Muscle layer of colon (tissue), 2 donors: Measurements from ENCODE around the gene FBN1.

Experiments used
- H3K27ac ChIP-seq: one replicate; pipeline ENCODE4 v1.7.0; 2013; ENCODE audit warnings: low read depth, mild to moderate bottlenecking, low read length, moderate library complexity
- H3K27me3 ChIP-seq, 2 donors: one replicate each; pipeline ENCODE4 v1.7.0; 2013; ENCODE audit warnings: low read length in 2 of 2, mild to moderate bottlenecking in 2 of 2; ENCODE audit not compliant: insufficient read depth in 2 of 2, control insufficient read depth in 1 of 2
- H3K36me3 ChIP-seq: one replicate; pipeline ENCODE4 v1.7.0; 2013; ENCODE audit warnings: mild to moderate bottlenecking, low read length; ENCODE audit not compliant: insufficient read depth
- H3K4me1 ChIP-seq: one replicate; pipeline ENCODE4 v1.7.0; 2013; ENCODE audit warnings: mild to moderate bottlenecking, low read length; ENCODE audit not compliant: insufficient read depth
- H3K4me3 ChIP-seq, 2 donors: one replicate each; pipeline ENCODE4 v1.7.0; 2013; ENCODE audit warnings: low read length in 2 of 2, low read depth in 1 of 2, mild to moderate bottlenecking in 1 of 2, moderate library complexity in 1 of 2
- H3K9ac ChIP-seq: one replicate; pipeline ENCODE4 v1.7.0; 2013; ENCODE audit warnings: low read length
- H3K9me3 ChIP-seq: one replicate; pipeline ENCODE4 v1.7.0; 2013; ENCODE audit warnings: mild to moderate bottlenecking, low read length
- donor health status: abdominal sarcoma.
- donor health status: Adenocarcinoma of cecum.

FBN1 gene

DNA sequence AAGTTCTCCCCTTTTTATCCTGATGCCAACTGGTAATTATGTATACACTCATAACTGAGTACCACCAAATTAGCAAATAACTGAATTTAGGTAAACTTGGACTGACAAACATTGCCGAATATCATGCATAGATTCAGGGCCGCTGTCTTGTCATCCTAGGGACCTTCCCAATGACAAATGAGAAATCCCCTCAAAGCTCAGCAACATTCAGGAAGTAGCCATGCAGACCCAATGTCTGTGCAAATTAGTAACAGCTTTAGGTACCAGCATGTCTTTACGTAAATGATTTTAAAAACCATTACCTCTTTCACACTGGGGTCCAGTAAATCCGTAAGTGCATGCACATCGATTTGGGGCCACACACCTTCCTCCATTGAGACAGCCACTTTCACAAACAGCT, 49.5 kb downstream of the FBN1 start:
- Histone ChIP-seq H3K9me3 (no peaks in the 10 kb centered on the region), H3K36me3 (peaks cover 14% of the 10 kb centered on the region), H3K4me1 (no peaks in the 10 kb centered on the region), H3K9ac (no peak overlapping the region), H3K27ac (no peak overlapping the region), H3K27me3 (no peaks in the 10 kb centered on the region), H3K4me3 (no peak overlapping the region)

DNA sequence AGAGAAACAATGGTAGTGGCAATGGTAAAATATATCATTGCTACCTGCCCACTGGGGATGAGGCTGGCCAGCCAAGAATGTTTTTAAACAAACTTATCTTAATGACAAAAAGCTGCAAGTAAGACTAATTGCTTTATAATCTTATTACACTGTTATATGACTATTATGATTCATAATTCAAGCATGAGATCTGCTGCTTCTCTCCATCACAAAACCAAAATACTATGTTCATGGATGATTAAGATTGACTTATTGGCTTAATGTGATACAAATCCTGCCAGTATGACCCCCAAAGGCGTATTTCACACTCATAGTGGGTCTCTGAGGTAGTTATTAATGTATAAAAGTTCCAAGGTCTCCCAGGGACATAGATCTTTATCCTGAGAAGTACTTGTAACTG, 52.6 kb downstream of the FBN1 start:
- no peak overlapping the region for H3K4me3 ChIP-seq
- H3K9me3 ChIP-seq, result no peaks in the 10 kb centered on the region
- no peaks in the 10 kb centered on the region for H3K27me3 ChIP-seq
- no peak overlapping the region for H3K9ac ChIP-seq
- H3K36me3 ChIP-seq, result peaks cover 9% of the 10 kb centered on the region
- H3K27ac ChIP-seq, result no peak overlapping the region
- H3K4me1 ChIP-seq, result no peaks in the 10 kb centered on the region

DNA sequence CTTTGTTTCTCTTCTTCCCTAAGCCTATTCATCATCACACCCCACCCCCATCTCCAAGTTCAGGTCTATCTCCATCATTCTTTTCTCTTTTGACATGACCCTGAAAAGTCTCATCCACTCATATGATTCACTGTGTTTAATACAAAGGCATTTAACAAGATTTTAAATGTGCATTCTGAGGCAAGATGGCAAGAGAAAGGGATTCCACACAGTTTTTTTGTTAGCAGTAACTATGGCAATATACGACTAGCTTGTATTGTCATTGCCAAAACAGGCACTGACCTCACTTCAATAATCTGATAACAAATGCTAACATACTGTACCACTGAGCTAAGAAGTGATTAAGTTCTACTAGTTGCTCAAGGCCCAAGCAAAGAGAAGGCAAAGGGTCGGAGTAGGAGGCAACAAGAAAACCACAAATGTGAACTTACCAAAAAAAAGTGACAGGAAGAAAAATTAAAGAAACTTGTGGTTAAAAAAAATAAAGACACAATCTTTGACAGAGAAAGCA, 53.2 kb downstream of the FBN1 start:
- Histone ChIP-seq H3K4me3 (no peak overlapping the region), H3K36me3 (peaks cover 3% of the 10 kb centered on the region), H3K27ac (no peak overlapping the region), H3K27me3 (no peaks in the 10 kb centered on the region), H3K4me1 (no peaks in the 10 kb centered on the region), H3K9ac (no peak overlapping the region), H3K9me3 (no peaks in the 10 kb centered on the region)

DNA sequence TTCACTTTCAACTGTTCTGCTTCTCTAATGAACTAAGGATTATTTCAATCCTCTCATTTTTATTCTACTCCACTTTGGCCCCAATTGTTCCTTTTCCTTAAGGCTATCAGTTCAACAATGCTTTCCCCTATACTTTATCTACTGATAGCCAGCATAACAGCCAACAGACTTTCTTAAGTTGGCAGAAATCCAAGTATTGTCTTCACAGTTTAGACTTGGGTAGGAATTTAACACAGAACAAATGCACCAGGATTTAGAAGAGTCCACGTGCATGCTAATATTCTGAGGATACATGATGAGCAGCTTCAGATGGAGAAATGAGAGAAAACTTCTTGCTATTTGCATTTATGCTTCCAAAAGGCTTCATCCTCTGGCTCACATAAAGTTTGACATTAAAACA, 54.8 kb downstream of the FBN1 start:
- Histone ChIP-seq H3K36me3 (no peaks in the 10 kb centered on the region), H3K9me3 (no peaks in the 10 kb centered on the region), H3K4me3 (no peak overlapping the region), H3K9ac (no peak overlapping the region), H3K4me1 (no peaks in the 10 kb centered on the region), H3K27me3 (no peaks in the 10 kb centered on the region), H3K27ac (no peak overlapping the region)

DNA sequence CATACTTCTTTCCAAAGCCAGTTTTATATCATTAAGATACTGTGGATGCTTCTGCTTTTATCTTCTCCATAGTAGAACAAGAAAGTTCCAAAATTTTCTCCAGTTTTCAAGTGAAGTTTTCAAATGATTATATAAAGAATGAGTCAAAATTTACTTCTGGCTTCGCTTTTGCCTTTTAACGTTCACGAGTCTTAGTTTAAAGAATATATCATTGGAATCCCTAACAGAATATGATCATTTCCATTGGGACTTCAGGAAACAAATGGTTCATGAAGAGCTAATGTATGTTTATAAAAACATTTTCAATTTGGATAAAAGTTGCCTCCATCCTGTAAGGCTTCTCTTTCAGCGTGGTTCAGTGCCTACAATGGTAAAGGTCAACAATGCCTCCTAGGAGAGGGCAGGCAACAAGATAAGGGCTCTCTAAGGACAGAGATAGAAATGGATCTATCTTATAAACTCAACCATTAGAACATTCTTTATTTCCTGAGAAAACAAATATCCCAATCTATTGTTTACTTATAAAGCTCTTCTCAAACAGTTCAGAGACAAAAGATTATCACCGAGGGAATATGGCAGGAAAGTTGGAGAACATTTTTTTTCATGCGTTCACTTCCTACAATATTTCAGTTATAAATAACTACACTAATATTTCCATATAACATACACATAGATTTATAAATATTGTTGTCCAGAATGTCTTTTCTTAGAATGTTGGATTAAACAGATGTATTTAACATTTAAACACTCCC, 60.5 kb downstream of the FBN1 start:
- no peaks in the 10 kb centered on the region for H3K36me3 ChIP-seq
- no peak overlapping the region for H3K27ac ChIP-seq
- H3K27me3 ChIP-seq, result no peaks in the 10 kb centered on the region
- peaks cover 11% of the 10 kb centered on the region for H3K4me1 ChIP-seq
- H3K9me3 ChIP-seq, result no peaks in the 10 kb centered on the region
- H3K4me3 ChIP-seq, result no peak overlapping the region
- H3K9ac ChIP-seq, result no peak overlapping the region

DNA sequence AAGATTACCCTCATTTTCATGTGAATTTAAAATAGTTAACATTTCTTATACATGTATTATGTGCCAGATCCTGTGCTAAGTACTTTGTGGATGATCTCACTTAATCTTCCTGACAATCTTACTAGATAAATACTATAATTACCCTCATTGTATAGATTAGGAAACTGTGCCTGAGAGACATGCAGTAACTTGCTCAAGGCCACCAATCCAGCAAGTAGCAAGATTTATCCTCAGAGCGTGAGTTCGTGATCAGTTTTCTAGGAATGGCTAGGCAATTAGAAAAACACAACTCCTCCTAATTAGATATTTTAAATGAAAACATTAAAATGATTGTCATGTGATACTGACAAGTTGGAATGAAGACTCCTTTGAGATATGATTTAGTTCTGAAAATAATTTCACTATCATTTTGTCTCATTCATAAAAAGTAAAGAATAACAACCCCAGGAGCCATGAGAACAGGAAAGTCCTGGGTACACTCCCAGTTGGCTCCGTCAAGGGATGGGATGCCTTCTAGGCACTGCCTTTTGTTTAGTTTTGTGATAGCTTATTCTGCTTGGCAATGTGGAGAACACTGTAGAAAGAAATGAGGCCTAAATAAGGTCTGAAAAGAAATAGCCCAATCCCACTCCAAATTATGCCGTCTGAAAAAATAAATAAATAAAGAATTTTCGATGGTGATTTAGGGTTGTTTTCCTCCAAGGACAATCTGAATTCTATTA, 61.3 kb downstream of the FBN1 start:
- Histone ChIP-seq H3K9ac (no peak overlapping the region), H3K4me3 (no peak overlapping the region), H3K27me3 (no peaks in the 10 kb centered on the region), H3K27ac (no peak overlapping the region), H3K36me3 (no peaks in the 10 kb centered on the region), H3K9me3 (no peaks in the 10 kb centered on the region), H3K4me1 (peaks cover 11% of the 10 kb centered on the region)

DNA sequence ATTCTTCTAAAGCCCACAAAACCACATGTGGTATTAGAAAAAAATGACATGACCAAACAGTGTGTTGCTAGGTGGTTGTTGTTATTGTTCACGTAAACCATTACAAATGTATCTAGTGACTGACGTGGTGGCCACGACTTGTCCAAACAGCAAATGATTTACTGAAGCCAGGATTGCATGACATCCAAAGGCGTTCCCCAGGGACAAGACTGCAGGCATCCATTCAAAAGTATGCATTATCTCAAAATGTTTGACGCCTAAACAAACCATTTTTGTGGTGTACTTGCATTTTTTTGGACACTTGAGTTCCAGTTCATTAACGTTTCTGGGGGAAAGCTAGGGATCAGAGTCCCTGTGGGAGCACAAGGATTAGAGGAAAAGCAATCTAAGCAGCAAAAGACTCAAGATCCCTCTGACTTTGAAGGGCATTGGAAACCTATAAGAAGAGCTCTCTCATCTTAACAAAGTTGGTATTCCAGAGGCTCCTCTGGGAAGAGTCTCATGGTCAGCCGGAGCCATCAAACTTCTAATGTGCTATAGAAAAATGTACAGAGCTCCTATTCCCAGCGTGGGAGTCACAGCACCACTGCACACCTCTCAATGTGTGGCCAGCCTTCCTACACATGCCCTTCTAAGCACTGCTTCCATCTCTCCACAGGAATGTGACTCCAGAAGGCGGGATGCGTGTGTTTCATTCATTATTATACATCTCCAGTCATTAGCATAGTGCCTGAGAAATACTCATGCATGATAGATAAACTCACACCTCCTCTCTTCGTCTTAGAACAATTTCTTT, 62.9 kb downstream of the FBN1 start:
- Histone ChIP-seq H3K27me3 (no peaks in the 10 kb centered on the region), H3K36me3 (no peaks in the 10 kb centered on the region), H3K4me1 (peaks cover 11% of the 10 kb centered on the region), H3K9me3 (no peaks in the 10 kb centered on the region), H3K27ac (no peak overlapping the region), H3K9ac (no peak overlapping the region), H3K4me3 (no peak overlapping the region)

DNA sequence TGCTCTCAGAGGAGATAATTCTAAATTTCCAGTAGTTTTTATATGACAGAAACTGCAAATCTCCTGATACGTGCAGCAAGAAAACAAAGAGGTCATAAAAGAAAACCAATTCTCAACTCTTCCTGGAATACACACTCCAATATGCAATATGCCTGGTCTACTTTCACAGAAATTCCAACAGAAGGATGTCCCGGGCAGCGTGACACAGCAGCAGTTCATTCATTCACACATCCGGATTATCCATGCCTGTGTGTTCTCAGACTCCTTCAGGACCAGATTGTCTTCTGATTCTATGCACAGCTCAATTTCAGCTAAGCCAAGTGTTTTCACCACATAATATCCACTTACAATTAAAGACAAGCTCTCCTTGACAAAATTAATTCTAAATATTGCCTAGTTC, 64.3 kb downstream of the FBN1 start:
- H3K4me1 ChIP-seq, result peaks cover 11% of the 10 kb centered on the region
- H3K4me3 ChIP-seq, result no peak overlapping the region
- H3K27me3 ChIP-seq, result no peaks in the 10 kb centered on the region
- H3K36me3 ChIP-seq, result no peaks in the 10 kb centered on the region
- H3K9ac ChIP-seq, result no peak overlapping the region
- no peaks in the 10 kb centered on the region for H3K9me3 ChIP-seq
- H3K27ac ChIP-seq, result no peak overlapping the region

DNA sequence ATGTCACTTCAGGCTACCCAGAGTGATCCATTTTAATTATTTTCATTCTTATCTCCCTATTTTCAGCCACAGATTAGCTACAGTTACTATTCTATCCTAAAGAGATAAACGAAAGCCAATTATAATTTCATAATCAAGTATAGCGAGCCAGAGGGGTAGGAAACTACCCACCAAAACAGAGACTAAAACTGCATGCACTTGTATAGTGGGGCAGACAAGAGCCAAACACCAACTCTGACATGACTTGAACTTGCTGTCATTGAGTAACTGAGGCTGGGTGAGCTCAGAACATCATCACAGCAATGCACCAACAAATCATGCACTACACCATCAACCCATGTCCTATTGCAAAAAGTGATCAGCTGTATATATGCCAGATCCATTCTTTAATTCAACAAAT, 64.8 kb downstream of the FBN1 start:
- H3K4me3 ChIP-seq, result no peak overlapping the region
- H3K27me3 ChIP-seq, result no peaks in the 10 kb centered on the region
- H3K9me3 ChIP-seq, result no peaks in the 10 kb centered on the region
- H3K9ac ChIP-seq, result no peak overlapping the region
- no peak overlapping the region for H3K27ac ChIP-seq
- no peaks in the 10 kb centered on the region for H3K36me3 ChIP-seq
- H3K4me1 ChIP-seq, result peaks cover 11% of the 10 kb centered on the region

DNA sequence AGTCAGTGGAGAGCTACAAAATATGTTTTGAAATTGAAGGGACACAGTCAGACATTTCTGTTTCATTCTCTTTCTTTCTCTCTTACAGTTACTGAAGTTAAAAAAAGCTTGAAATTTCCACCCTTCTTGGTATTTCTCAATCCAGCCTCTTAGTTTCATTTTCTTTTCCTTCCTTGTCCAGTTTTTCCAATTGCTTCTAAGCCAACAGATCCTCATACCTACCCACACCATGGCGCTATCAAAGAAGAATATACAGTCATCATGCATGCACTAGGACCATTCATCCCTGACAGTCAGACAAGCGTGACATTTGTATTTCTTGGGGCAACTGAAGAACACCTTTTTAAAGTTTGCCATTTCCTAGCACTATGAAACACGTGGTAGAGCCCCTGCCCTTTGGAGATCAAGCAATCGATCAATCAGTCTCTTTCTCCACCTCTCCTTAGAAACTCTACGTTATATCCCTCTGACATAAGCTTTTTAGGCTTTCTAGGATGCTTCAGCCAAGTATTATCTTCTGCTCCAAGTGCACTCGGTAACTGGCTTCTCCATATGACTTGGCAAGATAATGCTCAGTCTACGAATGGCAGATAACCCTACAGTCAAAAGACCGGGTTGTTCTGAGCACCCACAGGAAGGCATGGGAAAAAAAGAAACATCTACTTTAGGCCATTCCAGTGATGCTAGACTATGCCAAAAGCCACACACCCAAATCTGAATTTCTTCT, 65.4 kb downstream of the FBN1 start:
- H3K27ac ChIP-seq, result no peak overlapping the region
- H3K9me3 ChIP-seq, result no peaks in the 10 kb centered on the region
- H3K4me3 ChIP-seq, result no peak overlapping the region
- H3K36me3 ChIP-seq, result no peaks in the 10 kb centered on the region
- H3K9ac ChIP-seq, result no peak overlapping the region
- no peaks in the 10 kb centered on the region for H3K27me3 ChIP-seq
- H3K4me1 ChIP-seq, result peaks cover 11% of the 10 kb centered on the region

DNA sequence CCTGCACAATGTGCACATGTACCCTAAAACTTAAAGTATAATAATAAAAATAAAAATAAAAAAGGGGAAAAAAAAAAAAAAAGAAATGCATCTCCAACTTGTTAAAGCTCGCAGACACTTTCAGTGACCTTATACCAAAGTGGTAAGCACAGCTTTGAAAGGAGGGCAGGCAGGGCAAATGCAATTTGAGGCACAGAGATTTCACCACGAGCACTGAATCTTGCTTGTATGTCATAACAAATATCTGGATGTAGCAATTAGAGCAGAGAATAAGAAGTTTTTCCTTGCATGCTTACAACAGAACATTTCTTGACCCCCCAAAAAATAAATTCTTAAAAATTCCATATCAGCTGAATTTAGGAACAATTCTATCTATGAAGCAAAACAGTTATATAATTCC, 66.5 kb downstream of the FBN1 start:
- Histone ChIP-seq H3K27me3 (no peaks in the 10 kb centered on the region), H3K27ac (no peak overlapping the region), H3K4me1 (peaks cover 11% of the 10 kb centered on the region), H3K9me3 (no peaks in the 10 kb centered on the region), H3K4me3 (no peak overlapping the region), H3K9ac (no peak overlapping the region), H3K36me3 (no peaks in the 10 kb centered on the region)
